NCI-H2196 treated with DMSO at 0.1 percent for 48 hours (cell line): ENCODE measurements around the gene SFT2D3.

Experiments used
- DNase-seq: peaks from one replicate; lab custom pipeline; 2025; ENCODE audit not compliant: unreplicated experiment; lab: John Stamatoyannopoulos, UW

The SFT2D3 gene

GRCh38 chr2:127681288-127681804 is 20.0 kb upstream of the SFT2D3 start:
- DNase-seq, result no peak

- no peak for DNase-seq
Observed at GRCh38 chr2:127681976-127682857, 19.1 kb upstream of the SFT2D3 start.

GRCh38 chr2:127683056-127683455 is 18.2 kb upstream of the SFT2D3 start:
- DNase-seq, result no peak

GRCh38 chr2:127683757-127684156 is 17.5 kb upstream of the SFT2D3 start:
- no peak for DNase-seq

GRCh38 chr2:127685410-127686080 is 15.8 kb upstream of the SFT2D3 start:
- DNase-seq, result no peak

GRCh38 chr2:127688405-127688804 is 12.9 kb upstream of the SFT2D3 start:
- DNase-seq, result no peak

- no peak for DNase-seq
Observed at GRCh38 chr2:127690696-127691095, 10.6 kb upstream of the SFT2D3 start.

GRCh38 chr2:127694986-127695385 is 6.3 kb upstream of the SFT2D3 start:
- DNase-seq, result no peak

GRCh38 chr2:127695491-127696472 is 5.5 kb upstream of the SFT2D3 start:
- no peak for DNase-seq

GRCh38 chr2:127697482-127698180 is 3.7 kb upstream of the SFT2D3 start:
- no peak for DNase-seq

GRCh38 chr2:127698553-127699355 is 2.5 kb upstream of the SFT2D3 start:
- DNase-seq, result no peak

- DNase-seq, result no peak
Observed at GRCh38 chr2:127700527-127701192, 637 bp upstream of the SFT2D3 start.

GRCh38 chr2:127701651-127702394 is 526 bp downstream of the SFT2D3 start:
- peak; percentile 45 for DNase-seq

GRCh38 chr2:127702395-127703009 is 1.2 kb downstream of the SFT2D3 start:
- no peak for DNase-seq

GRCh38 chr2:127703282-127703681 is 2.0 kb downstream of the SFT2D3 start:
- DNase-seq, result no peak

GRCh38 chr2:127704641-127705390 is 3.5 kb downstream of the SFT2D3 start:
- no peak for DNase-seq

GRCh38 chr2:127705391-127706065 is 4.2 kb downstream of the SFT2D3 start:
- no peak for DNase-seq
